Measurements from ENCODE around the gene AMTN.

DNA sequence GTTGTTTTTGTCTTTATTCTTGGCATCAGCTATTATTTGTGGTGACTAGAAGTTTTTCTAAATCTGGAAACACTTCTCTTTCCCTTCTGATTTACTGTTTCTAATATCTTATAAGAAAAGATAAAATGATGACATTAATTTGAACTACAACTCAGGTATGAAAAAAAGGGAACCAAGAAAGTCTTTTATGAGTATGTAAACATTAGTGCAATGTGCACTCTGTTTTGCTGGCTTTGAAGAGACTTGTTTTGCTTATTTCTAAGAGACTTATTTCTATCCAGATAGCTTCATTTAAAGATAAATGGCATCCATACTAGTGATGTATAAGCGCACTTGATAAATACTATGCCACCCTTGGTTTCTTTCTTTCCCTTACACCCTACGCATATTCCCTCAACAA, 63.6 kb downstream of the AMTN start:
- TF ChIP-seq CTCF (IDR thresholded peaks at IDR 0.05; ENCODE audit: low read length), result no peak
- TF ChIP-seq EZH2 (IDR thresholded peaks at IDR 0.05; ENCODE audit: borderline replicate concordance, low read length), result no peak
